Measurements from ENCODE around the gene HOXC4.
A peak's percentile ranks its signal among the peaks of the same experiment; 100 is the strongest.

HOXC4 gene

DNA sequence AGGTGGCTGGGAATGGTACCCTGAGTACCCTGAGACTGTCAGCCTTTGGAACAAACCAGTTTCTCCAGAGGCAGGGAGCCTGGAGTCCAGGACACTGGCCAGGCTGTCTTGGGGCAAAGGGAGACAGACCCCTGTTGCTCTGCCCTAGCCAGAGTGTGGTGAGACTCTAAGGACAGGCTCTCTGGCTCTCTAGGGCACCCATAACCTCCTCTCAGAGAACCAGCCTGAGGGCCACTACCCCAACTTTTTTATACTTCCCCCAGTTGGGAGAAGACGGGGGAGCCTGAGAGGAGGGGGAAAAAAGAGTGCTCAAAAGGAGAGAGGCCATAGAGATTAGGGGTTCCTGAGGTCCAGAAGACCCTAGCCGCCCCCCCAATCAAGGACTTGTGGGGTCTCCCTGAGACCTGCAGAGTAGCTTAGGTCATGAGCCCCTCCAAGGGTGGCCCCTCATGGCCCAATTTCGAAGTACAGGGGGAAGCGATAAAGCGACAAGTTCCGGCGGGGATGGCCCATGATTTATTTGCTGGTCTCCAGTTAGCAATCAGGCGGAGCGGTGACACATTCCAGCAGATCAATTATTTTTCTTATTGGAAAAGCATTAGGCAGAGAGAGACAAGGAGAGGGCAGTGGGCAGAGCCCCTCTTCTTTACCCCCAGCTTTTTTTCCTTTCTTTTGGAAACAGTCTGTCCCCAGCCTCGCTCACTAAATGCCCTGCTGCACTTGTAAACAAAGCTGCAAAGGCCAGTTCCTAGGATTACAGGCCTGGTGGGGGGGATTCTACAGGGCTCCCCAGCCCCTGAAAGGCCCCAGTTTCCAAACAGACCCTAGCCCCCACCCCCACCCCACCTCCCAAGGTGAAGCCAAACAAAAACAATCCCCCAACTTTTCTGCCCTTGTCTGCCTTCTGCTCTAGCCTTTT is 43.3 kb upstream of the HOXC4 start (continued):
- TF ChIP-seq ZBTB7A (tag by site-specific recombination; IDR thresholded peaks at IDR 0.05; ENCODE audit: low read depth) (0 out of 2 replicates have a peak, but pooled peaks have one; percentile 48), ZNF16 (tag by site-specific recombination; IDR thresholded peaks at IDR 0.05; ENCODE audit: low read depth) (no peak), ZNF239 (tag by site-specific recombination; IDR thresholded peaks at IDR 0.05) (no peak), ZNF660 (tag by site-specific recombination; IDR thresholded peaks at IDR 0.05) (peak; percentile 40; the same call in 1 of the 2 replicates), ZNF302 (tag by site-specific recombination; IDR thresholded peaks at IDR 0.05; ENCODE audit: low read depth) (no peak), ZNF600 (tag by site-specific recombination; IDR thresholded peaks at IDR 0.05) (peak; percentile 11; the same call in 1 of the 2 replicates), ZSCAN30 (tag by site-specific recombination; IDR thresholded peaks at IDR 0.05) (peak; percentile 16; the same call in 1 of the 2 replicates), ZNF561 (tag by site-specific recombination; IDR thresholded peaks at IDR 0.05; ENCODE audit: borderline replicate concordance) (0 out of 2 replicates have a peak, but pooled peaks have one; percentile 24), ZNF707 (tag by site-specific recombination; IDR thresholded peaks at IDR 0.05) (no peak), ZNF629 (tag by site-specific recombination; IDR thresholded peaks at IDR 0.05) (peak; percentile 15; the same call in 1 of the 2 replicates), ZNF596 (tag by site-specific recombination; IDR thresholded peaks at IDR 0.05) (peak; percentile 53), ZEB2 (tag by site-specific recombination; IDR thresholded peaks at IDR 0.05) (peak; percentile 38; the same call in 1 of the 2 replicates), ZNF548 (tag by site-specific recombination; IDR thresholded peaks at IDR 0.05) (no peak), SP2 (tag by site-specific recombination; IDR thresholded peaks at IDR 0.05) (peak; percentile 33; the same call in 1 of the 2 replicates), ZNF433 (tag by site-specific recombination; IDR thresholded peaks at IDR 0.05; ENCODE audit: low read depth) (no peak), ZBTB20 (tag by site-specific recombination; IDR thresholded peaks at IDR 0.05) (peak; percentile 70; the same call in 1 of the 2 replicates), SCRT2 (tag by site-specific recombination; IDR thresholded peaks at IDR 0.05) (peak; percentile 56; the same call in 1 of the 2 replicates), GLIS2 (tag by site-specific recombination; IDR thresholded peaks at IDR 0.05) (peak; percentile 59)
- TF ChIP-seq, protein P1, sequence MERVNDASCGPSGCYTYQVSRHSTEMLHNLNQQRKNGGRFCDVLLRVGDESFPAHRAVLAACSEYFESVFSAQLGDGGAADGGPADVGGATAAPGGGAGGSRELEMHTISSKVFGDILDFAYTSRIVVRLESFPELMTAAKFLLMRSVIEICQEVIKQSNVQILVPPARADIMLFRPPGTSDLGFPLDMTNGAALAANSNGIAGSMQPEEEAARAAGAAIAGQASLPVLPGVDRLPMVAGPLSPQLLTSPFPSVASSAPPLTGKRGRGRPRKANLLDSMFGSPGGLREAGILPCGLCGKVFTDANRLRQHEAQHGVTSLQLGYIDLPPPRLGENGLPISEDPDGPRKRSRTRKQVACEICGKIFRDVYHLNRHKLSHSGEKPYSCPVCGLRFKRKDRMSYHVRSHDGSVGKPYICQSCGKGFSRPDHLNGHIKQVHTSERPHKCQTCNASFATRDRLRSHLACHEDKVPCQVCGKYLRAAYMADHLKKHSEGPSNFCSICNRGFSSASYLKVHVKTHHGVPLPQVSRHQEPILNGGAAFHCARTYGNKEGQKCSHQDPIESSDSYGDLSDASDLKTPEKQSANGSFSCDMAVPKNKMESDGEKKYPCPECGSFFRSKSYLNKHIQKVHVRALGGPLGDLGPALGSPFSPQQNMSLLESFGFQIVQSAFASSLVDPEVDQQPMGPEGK (tag by site-specific recombination; IDR thresholded peaks at IDR 0.05): 0 out of 2 replicates have a peak, but pooled peaks have one; percentile 6
- TF ChIP-seq, protein P2, sequence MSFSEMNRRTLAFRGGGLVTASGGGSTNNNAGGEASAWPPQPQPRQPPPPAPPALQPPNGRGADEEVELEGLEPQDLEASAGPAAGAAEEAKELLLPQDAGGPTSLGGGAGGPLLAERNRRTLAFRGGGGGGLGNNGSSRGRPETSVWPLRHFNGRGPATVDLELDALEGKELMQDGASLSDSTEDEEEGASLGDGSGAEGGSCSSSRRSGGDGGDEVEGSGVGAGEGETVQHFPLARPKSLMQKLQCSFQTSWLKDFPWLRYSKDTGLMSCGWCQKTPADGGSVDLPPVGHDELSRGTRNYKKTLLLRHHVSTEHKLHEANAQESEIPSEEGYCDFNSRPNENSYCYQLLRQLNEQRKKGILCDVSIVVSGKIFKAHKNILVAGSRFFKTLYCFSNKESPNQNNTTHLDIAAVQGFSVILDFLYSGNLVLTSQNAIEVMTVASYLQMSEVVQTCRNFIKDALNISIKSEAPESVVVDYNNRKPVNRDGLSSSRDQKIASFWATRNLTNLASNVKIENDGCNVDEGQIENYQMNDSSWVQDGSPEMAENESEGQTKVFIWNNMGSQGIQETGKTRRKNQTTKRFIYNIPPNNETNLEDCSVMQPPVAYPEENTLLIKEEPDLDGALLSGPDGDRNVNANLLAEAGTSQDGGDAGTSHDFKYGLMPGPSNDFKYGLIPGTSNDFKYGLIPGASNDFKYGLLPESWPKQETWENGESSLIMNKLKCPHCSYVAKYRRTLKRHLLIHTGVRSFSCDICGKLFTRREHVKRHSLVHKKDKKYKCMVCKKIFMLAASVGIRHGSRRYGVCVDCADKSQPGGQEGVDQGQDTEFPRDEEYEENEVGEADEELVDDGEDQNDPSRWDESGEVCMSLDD (tag by site-specific recombination; IDR thresholded peaks at IDR 0.05): peak; percentile 28; the same call in 1 of the 2 replicates
- TF ChIP-seq, protein P3, sequence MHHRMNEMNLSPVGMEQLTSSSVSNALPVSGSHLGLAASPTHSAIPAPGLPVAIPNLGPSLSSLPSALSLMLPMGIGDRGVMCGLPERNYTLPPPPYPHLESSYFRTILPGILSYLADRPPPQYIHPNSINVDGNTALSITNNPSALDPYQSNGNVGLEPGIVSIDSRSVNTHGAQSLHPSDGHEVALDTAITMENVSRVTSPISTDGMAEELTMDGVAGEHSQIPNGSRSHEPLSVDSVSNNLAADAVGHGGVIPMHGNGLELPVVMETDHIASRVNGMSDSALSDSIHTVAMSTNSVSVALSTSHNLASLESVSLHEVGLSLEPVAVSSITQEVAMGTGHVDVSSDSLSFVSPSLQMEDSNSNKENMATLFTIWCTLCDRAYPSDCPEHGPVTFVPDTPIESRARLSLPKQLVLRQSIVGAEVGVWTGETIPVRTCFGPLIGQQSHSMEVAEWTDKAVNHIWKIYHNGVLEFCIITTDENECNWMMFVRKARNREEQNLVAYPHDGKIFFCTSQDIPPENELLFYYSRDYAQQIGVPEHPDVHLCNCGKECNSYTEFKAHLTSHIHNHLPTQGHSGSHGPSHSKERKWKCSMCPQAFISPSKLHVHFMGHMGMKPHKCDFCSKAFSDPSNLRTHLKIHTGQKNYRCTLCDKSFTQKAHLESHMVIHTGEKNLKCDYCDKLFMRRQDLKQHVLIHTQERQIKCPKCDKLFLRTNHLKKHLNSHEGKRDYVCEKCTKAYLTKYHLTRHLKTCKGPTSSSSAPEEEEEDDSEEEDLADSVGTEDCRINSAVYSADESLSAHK (tag by site-specific recombination; IDR thresholded peaks at IDR 0.05): no peak
- TF ChIP-seq, protein P4, sequence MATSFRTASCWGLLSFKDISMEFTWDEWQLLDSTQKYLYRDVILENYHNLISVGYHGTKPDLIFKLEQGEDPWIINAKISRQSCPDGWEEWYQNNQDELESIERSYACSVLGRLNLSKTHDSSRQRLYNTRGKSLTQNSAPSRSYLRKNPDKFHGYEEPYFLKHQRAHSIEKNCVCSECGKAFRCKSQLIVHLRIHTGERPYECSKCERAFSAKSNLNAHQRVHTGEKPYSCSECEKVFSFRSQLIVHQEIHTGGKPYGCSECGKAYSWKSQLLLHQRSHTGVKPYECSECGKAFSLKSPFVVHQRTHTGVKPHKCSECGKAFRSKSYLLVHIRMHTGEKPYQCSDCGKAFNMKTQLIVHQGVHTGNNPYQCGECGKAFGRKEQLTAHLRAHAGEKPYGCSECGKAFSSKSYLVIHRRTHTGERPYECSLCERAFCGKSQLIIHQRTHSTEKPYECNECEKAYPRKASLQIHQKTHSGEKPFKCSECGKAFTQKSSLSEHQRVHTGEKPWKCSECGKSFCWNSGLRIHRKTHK (tag by site-specific recombination; IDR thresholded peaks at IDR 0.05): no peak
- TF ChIP-seq, protein P5, sequence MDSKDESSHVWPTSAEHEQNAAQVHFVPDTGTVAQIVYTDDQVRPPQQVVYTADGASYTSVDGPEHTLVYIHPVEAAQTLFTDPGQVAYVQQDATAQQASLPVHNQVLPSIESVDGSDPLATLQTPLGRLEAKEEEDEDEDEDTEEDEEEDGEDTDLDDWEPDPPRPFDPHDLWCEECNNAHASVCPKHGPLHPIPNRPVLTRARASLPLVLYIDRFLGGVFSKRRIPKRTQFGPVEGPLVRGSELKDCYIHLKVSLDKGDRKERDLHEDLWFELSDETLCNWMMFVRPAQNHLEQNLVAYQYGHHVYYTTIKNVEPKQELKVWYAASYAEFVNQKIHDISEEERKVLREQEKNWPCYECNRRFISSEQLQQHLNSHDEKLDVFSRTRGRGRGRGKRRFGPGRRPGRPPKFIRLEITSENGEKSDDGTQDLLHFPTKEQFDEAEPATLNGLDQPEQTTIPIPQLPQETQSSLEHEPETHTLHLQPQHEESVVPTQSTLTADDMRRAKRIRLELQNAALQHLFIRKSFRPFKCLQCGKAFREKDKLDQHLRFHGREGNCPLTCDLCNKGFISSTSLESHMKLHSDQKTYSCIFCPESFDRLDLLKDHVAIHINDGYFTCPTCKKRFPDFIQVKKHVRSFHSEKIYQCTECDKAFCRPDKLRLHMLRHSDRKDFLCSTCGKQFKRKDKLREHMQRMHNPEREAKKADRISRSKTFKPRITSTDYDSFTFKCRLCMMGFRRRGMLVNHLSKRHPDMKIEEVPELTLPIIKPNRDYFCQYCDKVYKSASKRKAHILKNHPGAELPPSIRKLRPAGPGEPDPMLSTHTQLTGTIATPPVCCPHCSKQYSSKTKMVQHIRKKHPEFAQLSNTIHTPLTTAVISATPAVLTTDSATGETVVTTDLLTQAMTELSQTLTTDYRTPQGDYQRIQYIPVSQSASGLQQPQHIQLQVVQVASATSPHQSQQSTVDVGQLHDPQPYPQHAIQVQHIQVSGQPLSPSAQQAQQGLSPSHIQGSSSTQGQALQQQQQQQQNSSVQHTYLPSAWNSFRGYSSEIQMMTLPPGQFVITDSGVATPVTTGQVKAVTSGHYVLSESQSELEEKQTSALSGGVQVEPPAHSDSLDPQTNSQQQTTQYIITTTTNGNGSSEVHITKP (tag by site-specific recombination; IDR thresholded peaks at IDR 0.05): peak; percentile 68
- TF ChIP-seq, protein P6, sequence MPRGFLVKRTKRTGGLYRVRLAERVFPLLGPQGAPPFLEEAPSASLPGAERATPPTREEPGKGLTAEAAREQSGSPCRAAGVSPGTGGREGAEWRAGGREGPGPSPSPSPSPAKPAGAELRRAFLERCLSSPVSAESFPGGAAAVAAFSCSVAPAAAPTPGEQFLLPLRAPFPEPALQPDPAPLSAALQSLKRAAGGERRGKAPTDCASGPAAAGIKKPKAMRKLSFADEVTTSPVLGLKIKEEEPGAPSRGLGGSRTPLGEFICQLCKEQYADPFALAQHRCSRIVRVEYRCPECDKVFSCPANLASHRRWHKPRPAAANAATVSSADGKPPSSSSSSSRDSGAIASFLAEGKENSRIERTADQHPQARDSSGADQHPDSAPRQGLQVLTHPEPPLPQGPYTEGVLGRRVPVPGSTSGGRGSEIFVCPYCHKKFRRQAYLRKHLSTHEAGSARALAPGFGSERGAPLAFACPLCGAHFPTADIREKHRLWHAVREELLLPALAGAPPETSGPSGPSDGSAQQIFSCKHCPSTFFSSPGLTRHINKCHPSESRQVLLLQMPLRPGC (tag by site-specific recombination; IDR thresholded peaks at IDR 0.05): peak; percentile 44

All from HEK293 (cell line).